Breast epithelium (tissue), 4 donors: Measurements from ENCODE around the gene OLFM4. TPM values are rescaled to one million over a fixed set of nuclear protein-coding genes. Genes with fewer than 3 reads are reported as not detected.

Experiments used
- DNase-seq, 2 donors: peaks; one replicate each; pipeline ENCODE4 v3.0.0-alpha.2; 2019; ENCODE audit warnings: low spot score in 2 of 2
- H3K27ac ChIP-seq, 2 donors: fragments of 200-600 bp; sonication (generic) in 1 of 2; one replicate each; pipeline ENCODE4 v1.5.1; 2016 to 2019; ENCODE audit warnings: mild to moderate bottlenecking in 1 of 2
- H3K27me3 ChIP-seq, 2 donors: fragments of 200-600 bp; sonication (generic) in 1 of 2; one replicate each; pipeline versions ENCODE4 v1.5.1 to v1.6.0; 2017 to 2019; ENCODE audit warnings: control low read depth in 1 of 2, mild to moderate bottlenecking in 1 of 2
- H3K36me3 ChIP-seq: fragments of 200-600 bp; one replicate; pipeline ENCODE4 v1.5.1; 2019
- H3K4me1 ChIP-seq, 2 donors: fragments of 200-600 bp; sonication (generic); one replicate each; pipeline ENCODE4 v1.5.1; 2016 to 2019; ENCODE audit warnings: control low read depth in 1 of 2
- H3K4me3 ChIP-seq, 3 donors: fragments of 200-600 bp; sonication (generic); 1 replicate in 2 of 3; 2 replicates in 1 of 3; pipeline ENCODE4 v1.5.1; 2016 to 2019; ENCODE audit warnings: mild to moderate bottlenecking in 3 of 3, moderate library complexity in 2 of 3
- H3K9me3 ChIP-seq, 2 donors: fragments of 200-600 bp; sonication (generic) in 1 of 2; one replicate each; pipeline ENCODE4 v1.5.1; 2016 to 2019; ENCODE audit warnings: control low read depth in 1 of 2
- CTCF ChIP-seq, 3 donors: fragments of 450-650 bp; IDR thresholded peaks; one replicate each; pipeline ENCODE4 v1.5.1; 2016 to 2017; ENCODE audit warnings: antibody characterized with exemption in 3 of 3, mild to moderate bottlenecking in 3 of 3, moderate library complexity in 3 of 3
- POLR2A ChIP-seq: fragments of 450-650 bp; IDR thresholded peaks from one replicate; pipeline ENCODE4 v1.6.1; 2016; ENCODE audit warnings: antibody characterized with exemption, mild to moderate bottlenecking, moderate library complexity
- POLR2AphosphoS5 ChIP-seq, 3 donors: sonication (generic); formaldehyde crosslinking; IDR thresholded peaks; one replicate each; pipeline ENCODE4 v1.6.1; 2017; ENCODE audit warnings: antibody characterized with exemption in 3 of 3
- intact Hi-C: fragments of 100-400 bp; cut with DNase I; formaldehyde crosslinking; loops from one replicate; pipeline ENCODE4 v1.15.1; 2023; ENCODE audit warnings: low total_unique reads
- total RNA-seq, 3 donors: library from RNA; depleted of rRNA; stranded (reverse); fragments of >200 nt; gene quantifications; one replicate each; pipeline ENCODE4 v1.1.0, GENCODE V29; 2016

OLFM4 gene
- 100 to 1,000 TPM in 1 of 3 donors, 1 to 10 TPM in 1, under 1 TPM in 1; 0.32 to 144 (median 1.9) TPM for total RNA-seq

DNA sequence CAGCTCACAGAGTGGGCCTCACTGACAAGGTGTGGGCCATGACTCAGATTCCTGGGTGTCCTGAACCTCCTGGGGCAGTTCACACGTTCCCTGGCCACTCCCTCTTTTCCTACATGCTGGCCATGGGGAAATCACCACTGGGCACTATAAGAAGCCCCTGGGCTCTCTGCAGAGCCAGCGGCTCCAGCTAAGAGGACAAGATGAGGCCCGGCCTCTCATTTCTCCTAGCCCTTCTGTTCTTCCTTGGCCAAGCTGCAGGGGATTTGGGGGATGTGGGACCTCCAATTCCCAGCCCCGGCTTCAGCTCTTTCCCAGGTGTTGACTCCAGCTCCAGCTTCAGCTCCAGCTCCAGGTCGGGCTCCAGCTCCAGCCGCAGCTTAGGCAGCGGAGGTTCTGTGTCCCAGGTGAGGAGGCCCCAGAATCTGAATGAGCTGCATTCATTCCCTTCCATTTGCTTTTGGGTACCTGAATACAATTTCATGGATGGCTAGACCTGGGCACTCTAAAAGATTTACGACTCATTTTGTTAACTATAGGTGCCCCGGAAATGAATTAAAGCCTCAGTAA is at the start of gene OLFM4:
TSS of gene OLFM4 (plus strand) at position 177 of the 567 bp plus-strand sequence. CDS start at position 201, 24 bp downstream.
- intact Hi-C loops: no loop called here

DNA sequence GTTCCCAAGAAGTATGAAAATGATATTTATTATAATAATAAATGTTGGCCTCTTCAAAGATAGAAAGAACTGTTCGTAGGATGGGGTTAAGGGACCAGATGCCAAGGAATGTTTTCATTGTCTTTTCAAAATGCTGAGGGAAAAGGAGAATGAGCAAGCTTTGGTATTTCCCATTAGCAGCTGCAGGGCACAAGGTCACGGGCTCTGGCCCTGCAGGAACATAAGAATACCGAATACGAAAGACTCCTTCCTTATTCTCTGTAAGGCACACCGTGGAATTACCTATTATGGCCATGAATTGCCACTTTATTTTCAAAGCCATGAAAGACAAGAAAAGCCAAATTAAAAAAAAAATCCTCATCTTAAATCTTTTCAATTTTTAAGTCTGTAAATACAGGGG is 49.6 kb upstream of the OLFM4 start:
- no peaks in the 10 kb centered on the region for H3K9me3 ChIP-seq
- H3K36me3 ChIP-seq: no peaks in the 10 kb centered on the region
- TF ChIP-seq POLR2A (no peak), POLR2AphosphoS5 (IDR thresholded peaks at IDR 0.05) (no peak), CTCF (IDR thresholded peaks at IDR 0.05) (no peak)
- no peaks in the 10 kb centered on the region for H3K4me1 ChIP-seq
- no peak overlapping the region for H3K4me3 ChIP-seq
- H3K27ac ChIP-seq: no peak overlapping the region
- intact Hi-C loops: no loop called here
- no peak for DNase-seq
- H3K27me3 ChIP-seq: peaks cover 0 to 4% of the 10 kb centered on the region in 2 donors

More for the DNA sequence above, at the start of gene OLFM4:
- H3K27ac ChIP-seq: peak within 1 kb of the TSS in 1 of 2 donors; percentile 29
- no peak for TF ChIP-seq POLR2AphosphoS5 (IDR thresholded peaks at IDR 0.05)
- no peak for TF ChIP-seq POLR2A
- TF ChIP-seq CTCF (IDR thresholded peaks at IDR 0.05): no peak
- no peaks in the 10 kb centered on the region for H3K36me3 ChIP-seq
- H3K9me3 ChIP-seq: no peaks in the 10 kb centered on the region
- DNase-seq: no peak
- no peaks in the 10 kb centered on the region for H3K27me3 ChIP-seq
- H3K4me1 ChIP-seq: no peaks in the 10 kb centered on the region
- H3K4me3 ChIP-seq: no peak within 1 kb of the TSS

GRCh38 chr13:52980695-52981094 is 47.9 kb upstream of the OLFM4 start:
- H3K27me3 ChIP-seq: no peaks in the 10 kb centered on the region
- H3K9me3 ChIP-seq: no peaks in the 10 kb centered on the region
- intact Hi-C loops: no loop called here
- no peak for DNase-seq
- no peaks in the 10 kb centered on the region for H3K36me3 ChIP-seq
- H3K27ac ChIP-seq: no peak overlapping the region
- no peak overlapping the region for H3K4me3 ChIP-seq
- no peaks in the 10 kb centered on the region for H3K4me1 ChIP-seq
- TF ChIP-seq POLR2AphosphoS5 (IDR thresholded peaks at IDR 0.05) (no peak), CTCF (IDR thresholded peaks at IDR 0.05) (no peak), POLR2A (no peak)

DNA sequence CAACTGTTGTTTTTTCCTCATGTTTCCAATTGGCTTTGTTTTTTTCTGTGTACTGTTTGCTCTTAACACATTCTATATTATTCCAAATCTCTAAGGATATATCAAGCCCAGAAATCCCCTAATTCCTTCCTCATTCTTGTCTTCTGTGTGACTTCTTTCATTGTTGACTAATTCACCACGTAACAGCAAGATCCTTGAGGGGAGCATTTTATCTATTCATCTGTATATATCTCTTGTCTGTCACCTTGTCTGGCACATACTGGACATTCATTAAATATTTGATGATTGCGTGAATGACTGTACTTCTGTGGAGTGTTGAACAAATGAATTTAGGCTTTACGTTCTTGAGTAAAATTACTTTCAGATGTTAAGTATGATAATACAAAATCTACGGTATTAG is 44.8 kb upstream of the OLFM4 start:
- intact Hi-C loops: no loop called here
- H3K27ac ChIP-seq: no peak overlapping the region
- DNase-seq: no peak
- H3K4me1 ChIP-seq: no peaks in the 10 kb centered on the region
- no peaks in the 10 kb centered on the region for H3K27me3 ChIP-seq
- TF ChIP-seq POLR2A (no peak), CTCF (IDR thresholded peaks at IDR 0.05) (no peak), POLR2AphosphoS5 (IDR thresholded peaks at IDR 0.05) (no peak)
- no peak overlapping the region for H3K4me3 ChIP-seq
- H3K9me3 ChIP-seq: no peaks in the 10 kb centered on the region
- no peaks in the 10 kb centered on the region for H3K36me3 ChIP-seq

DNA sequence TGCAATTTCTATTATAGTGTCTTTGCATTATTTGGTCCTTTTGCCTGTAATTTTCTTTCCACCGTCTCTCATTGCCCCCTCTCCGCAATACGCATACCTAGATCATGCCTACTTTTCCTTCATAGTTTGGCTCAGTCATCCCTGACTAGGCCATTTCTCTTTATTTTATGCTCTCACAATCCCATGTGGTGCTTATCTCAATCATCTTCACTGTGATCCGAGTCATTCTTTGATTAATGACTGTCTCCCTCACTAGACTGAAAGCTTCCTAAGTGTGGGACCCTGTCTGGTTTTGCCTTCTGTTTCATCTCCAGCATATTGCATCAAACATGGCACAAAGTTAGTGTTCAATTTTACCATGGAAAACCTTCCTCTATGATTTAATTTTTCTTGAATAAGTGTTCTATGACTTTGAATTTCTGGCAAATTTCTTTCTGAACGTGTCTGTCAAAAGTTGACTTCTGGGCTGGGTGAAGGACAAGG is 43.7 kb upstream of the OLFM4 start:
- no peak overlapping the region for H3K4me3 ChIP-seq
- no peak overlapping the region for H3K27ac ChIP-seq
- no peak for DNase-seq
- H3K4me1 ChIP-seq: no peaks in the 10 kb centered on the region
- no peaks in the 10 kb centered on the region for H3K36me3 ChIP-seq
- no peaks in the 10 kb centered on the region for H3K27me3 ChIP-seq
- intact Hi-C loops: no loop called here
- TF ChIP-seq CTCF (IDR thresholded peaks at IDR 0.05): no peak
- no peak for TF ChIP-seq POLR2A
- TF ChIP-seq POLR2AphosphoS5 (IDR thresholded peaks at IDR 0.05): no peak
- no peaks in the 10 kb centered on the region for H3K9me3 ChIP-seq
